Gastroesophageal sphincter (tissue), 3 donors: ENCODE results near the gene ZCCHC14.

Experiments
- CTCF ChIP-seq, 4 experiments: fragments of 200-600 bp in 2 of 4; fragments of 450-650 bp in 2 of 4; sonication (generic) in 1 of 4; IDR thresholded peaks; one replicate each; pipeline ENCODE4 v1.5.1; 2017 to 2019; ENCODE audit warnings: antibody characterized with exemption in 4 of 4, mild to moderate bottlenecking in 2 of 4, moderate library complexity in 2 of 4
- EP300 ChIP-seq: sonication (generic); formaldehyde crosslinking; IDR thresholded peaks from one replicate; pipeline ENCODE4 v1.6.1; 2017; ENCODE audit warnings: antibody characterized with exemption, mild to moderate bottlenecking

- TF ChIP-seq CTCF (IDR thresholded peaks at IDR 0.05) (no peak), EP300 (no peak)
Observed at GRCh38 chr16:87469169-87469568, 23.7 kb downstream of the ZCCHC14 start.
